ENCODE measurements around the gene UNK. TPM values are rescaled to one million over a fixed set of nuclear protein-coding genes. Genes with fewer than 3 reads are reported as not detected.
"Not testable (repeated sequence)": the region's sequence is repeated elsewhere in the genome, so short reads cannot be mapped to it uniquely, and the experiment has no call there.

UNK gene
- total RNA-seq, 2 donors from 2014 or later, result 30.6 to 39.8 TPM

- not testable (repeated sequence) for H3K9me3 Mint-ChIP-seq; H3K27ac Mint-ChIP-seq; H3K27me3 Mint-ChIP-seq; DNase-seq (ENCODE audit: low spot score); ATAC-seq; H3K4me3 Mint-ChIP-seq; H3K36me3 Mint-ChIP-seq
- H3K4me1 Mint-ChIP-seq (ENCODE audit: low read depth in 2 of 2), result peaks cover 14 to 15% of the 10 kb centered on the region in 2 donors
Observed at GRCh38 chr17:75868730-75869281, 84.2 kb downstream of the UNK start.

GRCh38 chr17:75869282-75870141, 84.9 kb downstream of the UNK start:
- DNase-seq (ENCODE audit: low spot score), result no peak
- Mint-ChIP-seq H3K36me3 (no peaks in the 10 kb centered on the region), H3K27me3 (no peaks in the 10 kb centered on the region), H3K27ac (no peak overlapping the region), H3K4me3 (no peak overlapping the region), H3K9me3 (no peaks in the 10 kb centered on the region), H3K4me1 (ENCODE audit: low read depth in 2 of 2) (peaks cover 9 to 10% of the 10 kb centered on the region in 2 donors)
- ATAC-seq, result no peak

- not testable (repeated sequence) for H3K36me3 Mint-ChIP-seq; H3K9me3 Mint-ChIP-seq; DNase-seq (ENCODE audit: low spot score); H3K4me1 Mint-ChIP-seq (ENCODE audit: low read depth in 2 of 2); ATAC-seq; H3K27me3 Mint-ChIP-seq; H3K4me3 Mint-ChIP-seq
- H3K27ac Mint-ChIP-seq, result peak overlapping the region in 1 of 2 donors; percentile 37
Observed at GRCh38 chr17:75870228-75870627, 85.6 kb downstream of the UNK start.

- Mint-ChIP-seq H3K27ac (no peak overlapping the region), H3K4me1 (ENCODE audit: low read depth in 2 of 2) (peaks cover 13 to 15% of the 10 kb centered on the region in 2 donors), H3K4me3 (no peak overlapping the region), H3K27me3 (peaks cover 3 to 6% of the 10 kb centered on the region in 2 donors), H3K36me3 (no peaks in the 10 kb centered on the region), H3K9me3 (no peaks in the 10 kb centered on the region)
- DNase-seq (ENCODE audit: low spot score), result no peak
- no peak for ATAC-seq
Observed at GRCh38 chr17:75872434-75873351, 88.1 kb downstream of the UNK start.

GRCh38 chr17:75873587-75874322, 89.1 kb downstream of the UNK start:
- DNase-seq (ENCODE audit: low spot score), result no peak
- H3K4me3 Mint-ChIP-seq, result no peak overlapping the region
- no peak overlapping the region for H3K27ac Mint-ChIP-seq
- peaks cover 5 to 8% of the 10 kb centered on the region in 2 donors for H3K27me3 Mint-ChIP-seq
- no peaks in the 10 kb centered on the region for H3K36me3 Mint-ChIP-seq
- no peak for ATAC-seq
- peaks cover 16 to 17% of the 10 kb centered on the region in 2 donors for H3K4me1 Mint-ChIP-seq (ENCODE audit: low read depth in 2 of 2)
- no peaks in the 10 kb centered on the region for H3K9me3 Mint-ChIP-seq

GRCh38 chr17:75874323-75875181, 89.9 kb downstream of the UNK start:
- Mint-ChIP-seq H3K9me3 (no peaks in the 10 kb centered on the region), H3K36me3 (no peaks in the 10 kb centered on the region), H3K4me1 (ENCODE audit: low read depth in 2 of 2) (peaks cover 16 to 17% of the 10 kb centered on the region in 2 donors), H3K4me3 (no peak overlapping the region), H3K27me3 (peaks cover 5 to 8% of the 10 kb centered on the region in 2 donors), H3K27ac (no peak overlapping the region)
- ATAC-seq (no peak), DNase-seq (ENCODE audit: low spot score) (no peak)

Other genes starting within 250 kb of the UNK start
- 10 to 100 TPM; 49.0 to 66.7 TPM for gene MYO15B, start 197.0 kb upstream of the UNK start, total RNA-seq
- under 1 TPM; 0.29 to 0.36 TPM for gene SMIM5, start 151.4 kb upstream of the UNK start, total RNA-seq
- gene RECQL5, start 117.7 kb upstream of the UNK start, total RNA-seq, result 10 to 100 TPM; 32.6 to 59.7 TPM
- gene SAP30BP, start 117.5 kb upstream of the UNK start, total RNA-seq, result 100 to 1,000 TPM; 129 TPM
- gene ITGB4, start 63.3 kb upstream of the UNK start, total RNA-seq, result under 1 TPM in 1 of 2 donors, not detected in 1; 0.90 TPM
- 10 to 100 TPM; 13.7 to 31.1 TPM for gene GALK1, start 19.6 kb upstream of the UNK start, total RNA-seq
- gene UNC13D, start 59.6 kb downstream of the UNK start, total RNA-seq, result 100 to 1,000 TPM; 270 to 289 TPM
- gene WBP2, start 70.5 kb downstream of the UNK start, total RNA-seq, result 100 to 1,000 TPM in 1 of 2 donors, 10 to 100 TPM in 1; 73.8 to 101 TPM
- 1 to 10 TPM; 1.6 to 2.1 TPM for gene TRIM47, start 93.8 kb downstream of the UNK start, total RNA-seq
- 10 to 100 TPM; 17.2 to 42.1 TPM for gene TRIM65, start 112.1 kb downstream of the UNK start, total RNA-seq
- 100 to 1,000 TPM; 117 to 174 TPM for gene MRPL38, start 120.1 kb downstream of the UNK start, total RNA-seq
- gene FBF1, start 156.2 kb downstream of the UNK start, total RNA-seq, result 10 to 100 TPM; 10.2 to 34.4 TPM
- gene ACOX1, start 194.4 kb downstream of the UNK start, total RNA-seq, result 10 to 100 TPM; 36.8 to 44.6 TPM
- 10 to 100 TPM; 16.5 to 19.1 TPM for gene TEN1, start 194.4 kb downstream of the UNK start, total RNA-seq
- 10 to 100 TPM in 1 of 2 donors, 1 to 10 TPM in 1; 9.8 to 16.2 TPM for gene CDK3, start 216.0 kb downstream of the UNK start, total RNA-seq
- under 1 TPM; 0.05 to 0.64 TPM for gene EVPL, start 242.5 kb downstream of the UNK start, total RNA-seq

Data from natural killer cell treated with Interleukin-12 subunit alpha and Interleukin-12 subunit beta and Interleukin-15 and Interleukin-18, amount 100 ng/mL, for 72 hours (primary cell).